Cerebellar nuclear complex (tissue), 1 donor: Measurements from ENCODE around the gene TCF7L2.

Experiments used
- DNase-seq, 2 experiments: peaks; one replicate each; lab custom pipeline; 2025; lab: John Stamatoyannopoulos, UW

TCF7L2 gene

DNA sequence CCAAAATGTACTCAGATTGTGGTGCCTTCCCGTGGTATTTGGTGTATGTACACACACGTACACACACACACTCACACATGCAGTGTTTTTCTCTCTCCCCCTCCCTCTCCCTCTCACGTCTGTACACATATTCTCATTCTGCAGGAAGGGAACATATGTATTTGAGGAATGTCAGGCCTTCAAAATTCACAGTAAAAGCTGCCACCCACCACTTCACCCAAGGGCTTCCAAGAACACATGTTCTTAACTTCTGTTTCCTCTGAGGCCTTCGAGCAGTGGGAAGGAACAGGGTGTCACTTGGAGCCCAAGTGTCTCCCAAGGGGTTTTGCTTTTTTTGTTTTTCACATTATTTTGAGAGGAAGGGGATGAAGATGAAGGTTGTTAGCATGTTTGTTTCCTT is 198.9 kb downstream of the TCF7L2 start:
- DNase-seq = no peak

DNA sequence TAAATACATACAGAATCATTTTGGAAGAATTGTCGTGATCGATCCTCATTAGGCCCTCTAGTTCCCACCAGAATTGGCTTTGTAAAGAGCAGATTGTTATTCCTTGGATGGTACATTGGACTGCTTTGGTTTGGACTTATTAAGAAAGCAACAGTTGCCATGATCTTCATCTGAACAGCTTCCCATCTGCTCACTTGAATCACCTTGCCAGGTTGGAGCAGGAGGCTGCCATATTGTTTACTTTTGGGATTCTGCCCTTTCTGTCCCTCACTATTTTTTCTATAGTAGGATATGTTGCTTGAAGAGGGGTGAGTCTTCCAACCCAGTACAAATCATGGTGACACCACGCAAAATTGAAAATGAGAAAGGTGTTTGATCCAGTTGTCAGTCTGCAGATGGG is 199.6 kb downstream of the TCF7L2 start:
- DNase-seq = no peak

DNA sequence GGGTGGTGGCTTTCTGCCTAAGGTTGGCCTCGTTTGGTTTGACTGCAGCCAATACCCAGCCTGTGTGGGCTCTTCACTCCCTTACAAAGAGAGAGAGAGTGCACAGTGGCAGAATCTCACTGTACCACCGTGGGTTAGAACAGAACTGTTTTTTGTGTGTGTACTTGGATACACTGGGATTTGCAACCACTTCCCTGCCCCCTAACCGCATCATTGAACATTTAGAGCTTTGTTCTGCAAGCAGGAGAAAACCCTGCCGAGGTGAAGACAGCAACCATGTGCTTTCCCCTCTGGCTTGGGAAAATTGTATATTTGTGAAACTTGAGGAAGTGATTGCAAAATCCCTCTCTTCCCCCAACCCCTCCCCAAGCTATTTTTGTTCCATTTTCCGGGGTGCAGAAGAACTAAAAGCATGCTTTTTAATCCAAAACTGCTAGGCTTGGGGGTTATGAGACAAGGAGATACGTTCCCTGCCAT is 201.2 kb downstream of the TCF7L2 start:
- no peak for DNase-seq

DNA sequence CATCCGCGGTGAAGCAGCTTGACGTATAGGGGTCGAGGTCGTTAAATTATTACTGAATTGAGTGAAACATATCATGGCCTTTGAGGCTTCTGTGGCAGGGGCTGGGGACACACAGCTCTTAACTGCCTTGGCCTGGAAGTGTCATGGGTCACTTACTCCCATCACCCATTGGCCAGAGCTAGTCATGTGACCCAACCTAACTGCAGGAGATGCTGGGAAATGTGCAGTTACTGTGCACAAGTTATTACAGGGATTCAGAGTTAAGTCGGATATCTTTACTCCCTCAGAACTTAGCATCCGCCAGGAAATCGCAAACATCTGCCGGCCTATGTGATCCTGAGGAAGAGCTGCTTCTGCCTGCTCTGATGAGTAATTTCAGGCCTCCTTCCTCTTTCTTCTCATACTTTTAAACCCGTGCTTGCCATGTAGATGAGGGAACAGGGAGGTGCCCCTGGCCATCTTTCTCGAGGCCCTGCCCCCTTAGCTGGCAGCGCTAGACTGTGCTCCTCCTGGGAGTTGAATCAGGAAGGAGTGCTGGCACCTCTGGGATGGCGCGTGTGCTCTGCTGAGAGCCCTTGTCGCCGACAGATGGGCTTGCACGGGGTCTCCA is 203.6 kb downstream of the TCF7L2 start:
- no peak for DNase-seq

DNA sequence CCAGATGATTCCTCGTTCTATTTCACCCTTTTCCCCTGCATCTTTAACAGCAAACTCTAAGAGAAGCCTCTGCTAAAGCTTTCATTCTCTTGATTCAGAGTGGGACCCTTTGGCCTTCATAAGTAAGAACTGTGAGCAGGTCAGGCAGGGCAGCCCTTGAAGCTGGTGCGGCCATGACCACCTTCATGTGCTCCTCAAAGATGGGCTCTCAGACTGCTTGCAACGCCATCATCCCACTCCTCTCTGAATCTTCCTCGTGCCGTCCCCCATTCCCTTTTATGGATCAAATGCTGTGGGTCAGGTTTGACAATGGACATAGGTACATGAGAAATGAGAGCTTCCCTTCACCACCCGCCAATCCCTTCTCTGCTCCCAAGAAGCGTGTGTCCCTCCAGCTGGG is 207.4 kb downstream of the TCF7L2 start:
- DNase-seq = no peak

DNA sequence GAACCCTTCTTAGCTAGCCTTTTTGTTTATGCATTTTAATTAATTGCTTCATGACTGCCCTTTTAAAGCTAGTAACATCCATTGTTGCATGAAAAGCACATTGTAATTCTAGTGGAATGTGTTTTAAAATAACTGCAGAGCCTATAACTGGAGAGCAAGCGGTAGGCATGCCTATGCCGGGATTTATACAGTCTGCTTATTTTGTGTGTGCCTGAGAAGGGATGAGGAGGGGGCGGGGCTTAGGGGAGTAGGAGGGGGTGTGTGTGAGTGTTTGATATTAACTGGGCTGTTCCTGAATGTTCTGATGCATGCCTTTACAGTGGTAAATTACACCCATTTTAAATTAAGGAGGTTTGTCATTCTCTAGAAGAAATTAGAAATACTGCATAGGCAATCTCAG is 208.1 kb downstream of the TCF7L2 start:
- DNase-seq = no peak

DNA sequence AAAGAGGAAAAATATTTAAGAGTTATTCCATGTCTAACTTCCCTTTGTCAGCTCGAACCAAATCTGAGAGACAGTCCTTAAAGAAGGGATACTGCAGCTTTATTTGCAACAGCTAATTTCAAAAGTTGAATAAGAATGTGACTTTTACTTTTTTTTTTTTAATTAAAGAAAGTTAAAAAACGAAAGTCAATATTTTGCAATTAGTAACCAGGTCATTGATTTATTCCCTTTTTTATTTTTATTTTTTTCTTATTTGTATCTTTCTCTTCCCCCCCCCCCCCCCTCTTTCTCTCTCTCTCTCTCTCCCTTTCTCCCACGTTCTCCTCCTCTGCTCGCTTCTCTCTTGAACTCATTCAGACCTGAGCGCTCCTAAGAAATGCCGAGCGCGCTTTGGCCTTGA is 209.5 kb downstream of the TCF7L2 start:
- DNase-seq = no peak

DNA sequence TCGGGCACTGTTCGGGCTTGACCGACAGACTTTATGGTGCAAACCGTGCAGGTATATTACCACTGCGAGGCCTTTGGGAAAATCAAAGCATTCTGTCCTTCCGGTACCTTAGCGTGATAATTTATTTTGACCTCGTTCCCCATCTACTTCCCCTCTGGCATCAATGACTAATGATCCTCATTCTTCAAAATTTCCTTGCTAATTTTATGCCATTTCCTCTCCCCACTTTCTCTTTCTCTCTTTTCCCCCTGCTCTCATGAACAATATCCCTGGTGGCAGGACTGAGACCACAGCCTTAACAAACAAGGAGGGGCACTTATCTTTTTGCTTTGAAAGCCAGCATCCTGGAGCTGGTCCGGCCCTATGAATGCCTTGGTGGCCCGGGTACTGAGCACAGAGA is 210.6 kb downstream of the TCF7L2 start:
- DNase-seq = no peak

DNA sequence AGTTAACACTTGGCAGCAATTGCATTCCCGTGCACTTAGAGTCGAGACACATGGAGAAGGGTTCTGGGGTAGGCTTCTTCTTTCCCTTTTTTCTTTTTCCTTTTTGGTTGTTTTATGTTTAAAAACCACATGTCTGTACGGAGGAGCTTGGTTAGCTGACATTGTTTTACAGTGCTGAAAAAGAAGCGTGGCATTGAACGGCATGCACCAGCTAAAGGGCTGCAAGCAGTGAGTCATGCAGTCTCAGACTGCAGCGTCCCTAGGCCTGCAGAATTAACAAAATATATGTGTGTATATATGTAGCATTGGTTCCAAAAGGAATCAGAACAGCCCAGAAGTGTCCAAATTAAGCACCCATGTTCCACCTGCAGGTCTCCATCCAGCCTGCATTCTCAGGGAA is 211.0 kb downstream of the TCF7L2 start:
- no peak for DNase-seq

DNA sequence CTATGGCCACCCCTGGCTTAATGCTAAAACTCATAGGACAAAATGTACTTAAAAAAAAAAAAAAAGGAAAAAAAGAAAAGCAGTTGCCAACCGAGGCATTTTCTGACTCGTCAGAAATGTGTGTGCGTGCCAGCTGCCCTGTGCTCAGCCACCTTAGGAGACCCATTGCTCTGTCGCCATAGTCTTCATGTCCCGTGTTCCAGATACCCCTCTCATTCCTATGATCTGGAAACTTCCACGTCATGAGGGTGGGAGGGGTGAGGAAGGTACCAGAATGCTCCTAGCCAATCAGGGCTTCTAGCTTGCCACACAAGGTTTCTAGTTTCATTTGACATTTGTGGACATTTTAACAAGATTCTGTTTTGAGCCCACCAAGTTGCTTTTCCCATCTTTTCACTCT is 212.9 kb downstream of the TCF7L2 start:
- no peak for DNase-seq

DNA sequence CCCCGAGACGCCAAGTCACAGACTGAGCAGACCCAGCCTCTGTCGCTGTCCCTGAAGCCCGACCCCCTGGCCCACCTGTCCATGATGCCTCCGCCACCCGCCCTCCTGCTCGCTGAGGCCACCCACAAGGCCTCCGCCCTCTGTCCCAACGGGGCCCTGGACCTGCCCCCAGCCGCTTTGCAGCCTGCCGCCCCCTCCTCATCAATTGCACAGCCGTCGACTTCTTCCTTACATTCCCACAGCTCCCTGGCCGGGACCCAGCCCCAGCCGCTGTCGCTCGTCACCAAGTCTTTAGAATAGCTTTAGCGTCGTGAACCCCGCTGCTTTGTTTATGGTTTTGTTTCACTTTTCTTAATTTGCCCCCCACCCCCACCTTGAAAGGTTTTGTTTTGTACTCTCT is 215.6 kb downstream of the TCF7L2 start:
- no peak for DNase-seq

DNA sequence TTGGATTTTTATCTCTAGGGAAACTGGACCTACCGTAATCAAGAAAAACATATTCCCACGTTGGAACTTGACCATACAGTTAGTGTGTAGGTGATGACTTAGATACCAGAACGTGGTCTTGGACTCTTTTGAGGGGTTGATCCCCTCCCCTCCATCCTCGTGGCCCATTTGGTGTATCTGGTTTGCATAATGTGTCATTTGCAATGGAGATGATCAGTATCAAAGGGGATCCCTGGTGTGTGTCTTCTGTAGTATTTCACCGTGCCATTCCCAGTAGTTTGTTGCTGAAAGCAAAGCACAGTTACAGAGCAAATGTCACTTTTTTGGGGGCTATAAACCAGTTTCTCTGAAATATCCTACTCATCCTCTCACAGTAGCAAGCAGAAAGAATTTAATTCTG is 217.7 kb downstream of the TCF7L2 start:
- DNase-seq = no peak

DNA sequence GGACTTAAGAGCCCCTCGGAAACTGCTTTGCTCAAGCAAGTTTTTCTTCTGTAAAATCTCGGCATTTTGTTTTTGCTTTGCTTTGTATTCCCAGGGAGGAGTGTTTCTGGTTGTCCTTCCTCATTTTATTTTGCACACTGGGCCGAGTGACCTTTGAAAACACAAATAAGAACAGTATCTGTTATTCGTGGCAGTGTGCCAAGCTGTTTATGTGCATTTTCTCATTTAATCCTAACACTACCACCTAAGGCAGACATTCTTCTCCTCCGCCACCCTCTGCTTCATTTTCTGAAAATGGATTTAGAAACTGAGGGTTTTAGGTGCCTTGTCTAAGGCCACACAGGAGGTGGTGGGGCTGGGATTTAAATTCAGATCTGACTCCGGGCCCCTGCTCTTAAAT is 218.5 kb downstream of the TCF7L2 start:
- DNase-seq = no peak

DNA sequence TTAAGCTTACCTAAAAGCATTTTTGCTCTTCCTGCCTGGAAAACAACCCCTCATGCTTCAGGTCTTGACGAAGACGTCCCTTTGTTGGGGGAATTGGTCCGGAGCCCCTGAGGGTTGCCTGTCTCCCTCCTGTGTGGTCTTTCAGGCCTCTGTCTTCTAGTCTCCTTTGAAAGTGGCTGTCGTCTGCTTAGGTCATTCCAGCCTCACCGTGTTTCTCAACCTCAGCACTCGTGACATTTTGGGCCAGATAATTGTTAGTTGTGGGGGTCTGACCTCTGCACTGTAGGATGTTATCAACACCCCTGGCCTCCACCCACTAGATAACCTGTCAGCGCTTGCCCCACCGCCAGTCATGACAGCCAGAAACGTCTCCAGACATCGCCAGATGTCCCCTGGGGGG is 219.1 kb downstream of the TCF7L2 start:
- DNase-seq = no peak

DNA sequence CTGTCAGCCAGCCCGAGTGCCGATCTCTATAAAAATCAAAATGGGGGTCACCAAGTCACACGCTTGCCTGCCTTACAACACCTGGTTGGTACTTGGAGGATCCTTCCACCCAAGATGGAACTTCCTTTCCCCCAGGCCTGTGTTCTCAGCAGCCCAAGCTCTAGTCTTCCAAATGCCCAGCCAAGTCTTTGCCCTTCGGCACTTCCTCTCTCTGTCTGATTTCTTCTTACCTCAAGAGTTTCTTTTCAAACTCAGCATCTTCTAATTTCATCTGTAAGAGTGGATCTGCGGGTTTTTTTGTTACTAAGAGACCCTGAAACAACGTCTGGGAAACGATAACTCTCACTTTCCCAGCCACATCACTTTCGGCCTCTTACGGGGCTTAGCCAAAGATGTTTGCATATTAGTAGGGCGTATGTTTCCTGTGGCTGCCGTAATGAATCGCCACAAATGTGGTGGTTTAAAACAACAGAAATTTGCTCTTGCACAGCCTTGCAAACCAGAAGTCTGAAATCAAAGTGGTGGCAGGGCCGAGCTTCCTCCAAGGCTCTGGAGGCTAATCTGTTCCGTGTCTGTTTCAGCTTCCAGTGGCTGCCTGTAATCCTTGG is 219.9 kb downstream of the TCF7L2 start:
- no peak for DNase-seq

DNA sequence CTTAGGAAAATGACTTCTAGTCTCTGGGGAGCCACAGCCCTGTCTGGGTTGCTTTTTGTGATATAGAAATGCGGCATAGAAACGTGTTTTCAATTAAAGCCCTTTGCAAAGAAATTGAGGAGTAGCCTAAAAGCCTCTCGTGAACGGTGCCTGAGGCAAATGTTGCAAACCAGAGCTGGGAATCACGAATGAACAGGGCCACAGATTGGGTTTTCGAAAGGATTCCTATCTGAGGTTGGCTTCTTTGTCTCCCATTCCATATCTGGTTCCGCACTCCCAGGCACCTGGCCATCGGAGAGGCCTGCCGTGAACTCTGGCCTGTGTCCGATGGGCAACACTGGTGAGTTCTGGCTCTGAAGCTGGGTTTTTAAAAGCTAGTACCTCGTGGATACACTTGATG is 221.6 kb downstream of the TCF7L2 start:
- no peak for DNase-seq

DNA sequence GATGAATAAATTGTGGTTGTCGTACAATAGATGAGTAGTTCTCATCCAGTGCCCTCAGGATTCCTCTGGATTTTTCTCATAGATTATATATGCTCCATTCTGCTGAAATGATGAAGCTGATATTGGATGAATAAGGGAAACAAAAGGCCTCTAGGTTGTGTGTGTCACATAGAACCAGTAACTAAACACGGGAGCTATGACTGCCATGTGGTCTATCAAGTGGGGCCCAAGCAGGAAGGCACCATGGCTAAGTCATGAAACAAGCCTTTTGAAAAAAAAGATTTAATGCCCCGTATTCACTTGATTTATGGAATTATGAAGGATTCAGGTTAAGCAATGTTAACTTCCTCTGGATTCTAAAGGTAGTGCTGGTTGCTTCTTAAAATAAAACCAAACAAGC is 225.1 kb downstream of the TCF7L2 start:
- DNase-seq = no peak

DNA sequence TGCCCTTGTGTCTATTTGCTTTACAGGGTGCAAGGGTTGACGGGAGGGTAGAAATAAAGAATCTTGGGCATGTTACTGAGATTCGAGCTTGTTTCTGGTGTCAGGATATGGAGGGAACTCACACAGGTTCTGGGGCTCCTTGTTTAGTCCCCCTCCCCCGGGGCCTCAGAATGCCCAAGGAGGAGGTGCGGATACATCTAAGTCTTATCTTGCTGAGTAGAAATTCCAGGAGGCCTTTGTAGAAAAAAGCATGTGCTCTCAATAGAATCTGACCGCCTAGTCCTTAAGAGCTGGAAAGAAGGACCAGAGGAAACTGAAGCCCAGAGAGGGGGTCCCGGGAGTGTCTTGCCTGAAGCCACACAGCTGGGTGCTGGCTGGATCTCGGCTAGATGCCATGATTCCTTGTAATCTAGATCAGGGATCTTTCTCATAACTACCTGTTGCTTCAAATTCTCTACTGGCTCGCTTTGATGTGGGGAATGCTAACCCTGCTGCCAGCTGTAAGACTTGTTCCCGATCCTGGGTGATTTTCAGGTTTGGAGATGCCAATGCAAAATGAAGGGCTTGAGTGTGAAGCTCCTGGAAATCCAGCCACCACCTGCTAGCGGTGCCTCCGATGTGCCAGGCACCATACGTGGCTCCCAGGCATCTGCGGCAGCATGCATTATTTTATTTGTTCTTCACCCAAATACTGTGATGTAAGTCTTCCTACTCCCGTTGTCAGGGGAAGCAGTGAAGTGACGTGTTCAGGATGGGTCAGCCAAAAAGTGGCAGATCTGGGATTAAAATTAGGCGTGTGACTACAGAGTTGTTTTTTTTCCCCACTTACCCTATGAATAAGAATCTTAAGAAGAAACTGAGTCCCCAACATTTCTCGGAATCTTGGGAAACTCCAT is 226.0 kb downstream of the TCF7L2 start:
- DNase-seq = no peak

DNA sequence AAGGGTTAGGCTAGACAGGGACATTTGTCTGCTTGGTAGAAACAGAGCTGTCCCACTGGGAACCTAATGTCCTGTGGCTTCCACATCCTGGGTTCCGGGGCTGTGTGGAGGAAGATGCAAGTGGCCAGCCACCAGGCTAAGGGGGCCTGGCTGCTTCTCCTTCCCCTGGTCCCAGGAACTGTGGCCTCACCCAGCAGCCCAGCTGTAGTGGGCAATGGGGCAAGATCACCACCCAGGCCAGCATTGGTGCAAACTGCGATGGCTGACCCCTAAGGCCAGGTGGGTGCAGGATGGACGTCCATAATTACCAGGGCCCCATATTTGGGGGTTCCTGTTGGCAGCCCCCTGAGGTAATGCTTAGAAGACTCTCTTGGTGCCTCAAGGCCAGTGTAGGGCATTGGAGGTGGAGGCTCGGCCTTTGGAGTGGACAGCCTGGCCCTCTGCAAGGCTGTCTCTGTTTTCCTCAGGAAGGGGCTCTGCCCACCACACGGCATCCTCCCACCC is 226.7 kb downstream of the TCF7L2 start:
- DNase-seq = no peak

DNA sequence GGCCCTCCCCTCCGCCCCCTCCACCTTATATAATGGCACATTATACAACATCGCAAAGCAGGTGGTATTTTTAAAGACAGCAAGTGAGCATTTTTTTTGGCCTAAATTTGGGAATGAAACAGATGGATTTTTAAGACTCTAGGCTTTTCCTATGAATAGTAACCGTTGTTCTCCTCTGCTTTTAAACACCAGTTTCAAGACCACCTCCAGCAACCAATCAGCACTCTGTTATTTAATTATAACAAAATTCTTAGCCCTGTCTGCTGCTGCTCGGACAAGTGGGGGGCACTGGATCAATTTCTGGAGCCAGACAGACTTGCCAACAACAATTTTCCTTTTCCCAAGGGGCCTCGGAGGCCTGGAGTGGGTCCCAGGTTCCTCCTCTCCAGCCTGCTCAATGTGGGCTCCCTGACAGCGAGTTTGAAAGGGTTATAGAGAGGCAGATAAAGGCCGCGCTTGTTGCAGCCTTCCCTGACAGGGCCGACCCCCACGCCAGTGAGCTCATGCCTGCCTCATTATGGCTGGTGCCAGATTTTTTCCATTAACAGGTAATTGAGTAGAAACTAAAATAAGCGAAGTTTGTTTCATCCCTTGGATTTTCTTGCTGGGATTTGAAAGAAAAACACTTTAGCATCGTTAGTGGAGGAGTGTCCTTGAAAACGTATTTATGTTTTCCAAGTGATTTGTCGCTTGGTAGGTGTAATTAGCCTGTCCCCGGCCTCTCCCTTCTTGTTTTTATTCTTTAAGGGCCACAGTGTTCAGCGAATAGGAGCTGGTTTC is 227.3 kb downstream of the TCF7L2 start:
- DNase-seq = no peak

DNA sequence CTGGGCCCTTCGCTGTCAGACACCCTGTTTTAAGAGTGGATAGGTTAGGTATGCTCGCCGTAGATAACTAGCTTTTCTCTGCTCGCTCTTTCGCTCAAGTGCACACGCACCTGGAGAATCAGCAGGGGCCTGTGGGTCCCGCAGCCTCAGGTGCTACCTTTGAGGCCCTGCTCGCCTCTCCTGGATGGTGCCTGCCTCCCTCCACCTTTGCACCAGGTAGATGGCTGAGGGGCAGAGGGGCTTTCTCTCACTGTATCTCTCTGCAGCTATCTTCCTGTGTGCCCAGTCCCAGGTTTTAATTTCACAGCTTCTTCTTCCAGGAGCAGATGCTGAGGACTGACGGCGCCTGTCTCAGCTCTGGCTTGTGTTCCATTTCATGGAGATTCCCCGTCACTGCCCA is 227.9 kb downstream of the TCF7L2 start:
- no peak for DNase-seq

DNA sequence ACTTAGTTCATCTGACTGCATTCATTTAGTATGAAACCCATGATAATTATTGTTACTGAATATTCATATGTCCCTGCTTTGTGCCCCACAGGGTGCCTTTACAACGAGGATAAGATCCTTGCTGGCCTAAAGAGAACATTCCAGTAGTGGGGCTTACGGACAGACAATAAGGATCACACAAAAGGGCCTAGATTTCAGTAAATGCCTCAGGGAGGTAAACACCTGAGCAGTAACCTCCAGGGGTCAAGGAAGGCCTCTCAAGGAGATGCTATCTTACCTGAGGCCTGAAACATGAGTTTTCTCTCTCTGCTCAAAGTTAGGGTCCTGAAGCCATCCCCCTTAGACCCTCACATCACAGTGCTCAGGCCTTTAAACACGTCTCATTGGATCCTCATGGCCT is 228.7 kb downstream of the TCF7L2 start:
- no peak for DNase-seq
